SK-N-MC (cell line): ENCODE measurements around the gene EXOSC2.

ENCODE experiments used
- DNase-seq: peaks from one replicate; pipeline ENCODE4 v3.0.0-alpha.2; 2011; ENCODE audit warnings: low read depth, low spot score
- H3K27ac ChIP-seq: fragments of 200-600 bp; sonication (generic); 2 replicates; pipeline ENCODE4 v1.5.1; 2016; ENCODE audit warnings: mixed run types
- H3K36me3 ChIP-seq: fragments of 200-600 bp; sonication (generic); 2 replicates; pipeline ENCODE4 v1.6.1; 2017; ENCODE audit warnings: antibody characterized with exemption, low read length, mixed read lengths; ENCODE audit not compliant: insufficient read depth
- H3K4me3 ChIP-seq: fragments of 200-600 bp; sonication (generic); 2 replicates; pipeline ENCODE4 v1.5.1; 2016
- H3K9ac ChIP-seq: fragments of 200-600 bp; sonication (generic); 2 replicates; pipeline ENCODE4 v1.8.0; 2017; ENCODE audit warnings: mixed run types, mixed read lengths; ENCODE audit not compliant: insufficient read length
- H3K9me3 ChIP-seq: fragments of 200-600 bp; sonication (generic); 2 replicates; pipeline ENCODE4 v1.6.1; 2017; ENCODE audit warnings: low read depth, mild to moderate bottlenecking, antibody characterized with exemption, low read length, moderate library complexity, mixed read lengths
- EZH2 ChIP-seq: fragments of 200-600 bp; sonication (generic); IDR thresholded peaks from one replicate; pipeline ENCODE4 v1.6.1; 2017; ENCODE audit warnings: antibody characterized with exemption
- FOXP2 ChIP-seq: optimal IDR thresholded peaks from 2 replicates; pipeline ENCODE3; 2011; ENCODE audit warnings: mild to moderate bottlenecking, moderate library complexity; ENCODE audit not compliant: insufficient read depth; ENCODE audit errors: extremely low read length, control extremely low read depth
- POLR2AphosphoS5 ChIP-seq: IDR thresholded peaks from 2 replicates; pipeline ENCODE4 v1.6.1; 2012; ENCODE audit warnings: mild to moderate bottlenecking, low read depth, low read length, borderline replicate concordance

EXOSC2 gene

GRCh38 chr9:130712564-130713285 lies 19.1 kb downstream of the EXOSC2 start:
- DNase-seq = peak; percentile 84
- peak; percentile 68 for TF ChIP-seq POLR2AphosphoS5
- no peak for TF ChIP-seq EZH2
- no peak for TF ChIP-seq FOXP2
- Histone ChIP-seq H3K9me3 (no peaks in the 10 kb centered on the region), H3K9ac (peak overlapping the region; percentile 93), H3K27ac (peak overlapping the region; percentile 97), H3K36me3 (no peaks in the 10 kb centered on the region), H3K4me3 (peak overlapping the region; percentile 94)

- peak overlapping the region; percentile 94 for H3K4me3 ChIP-seq
- H3K36me3 ChIP-seq = no peaks in the 10 kb centered on the region
- H3K27ac ChIP-seq = peak overlapping the region; percentile 97
- H3K9ac ChIP-seq = peak overlapping the region; percentile 93
- H3K9me3 ChIP-seq = no peaks in the 10 kb centered on the region
- TF ChIP-seq FOXP2 = no peak
- no peak for TF ChIP-seq EZH2
- TF ChIP-seq POLR2AphosphoS5 = no peak
- no peak for DNase-seq
These were observed 19.8 kb downstream of the EXOSC2 start for GRCh38 chr9:130713286-130713960.

- no peaks in the 10 kb centered on the region for H3K36me3 ChIP-seq
- H3K9me3 ChIP-seq = no peaks in the 10 kb centered on the region
- no peak for DNase-seq
- H3K4me3 ChIP-seq = peak overlapping the region; percentile 94
- TF ChIP-seq POLR2AphosphoS5 (no peak), FOXP2 (no peak), EZH2 (no peak)
- H3K9ac ChIP-seq = peak overlapping the region; percentile 93
- H3K27ac ChIP-seq = no peak overlapping the region
These were observed 21.1 kb downstream of the EXOSC2 start for GRCh38 chr9:130714586-130715110.

GRCh38 chr9:130715270-130715669 lies 21.7 kb downstream of the EXOSC2 start:
- H3K9ac ChIP-seq = peak overlapping the region; percentile 93
- no peak overlapping the region for H3K27ac ChIP-seq
- peak overlapping the region; percentile 94 for H3K4me3 ChIP-seq
- no peaks in the 10 kb centered on the region for H3K36me3 ChIP-seq
- no peaks in the 10 kb centered on the region for H3K9me3 ChIP-seq
- TF ChIP-seq POLR2AphosphoS5 (no peak), FOXP2 (no peak), EZH2 (no peak)
- DNase-seq = no peak

- Histone ChIP-seq H3K27ac (no peak overlapping the region), H3K36me3 (no peaks in the 10 kb centered on the region), H3K9me3 (no peaks in the 10 kb centered on the region), H3K9ac (no peak overlapping the region), H3K4me3 (no peak overlapping the region)
- TF ChIP-seq POLR2AphosphoS5 (no peak), EZH2 (no peak), FOXP2 (no peak)
- DNase-seq = no peak
These were observed 25.0 kb downstream of the EXOSC2 start for GRCh38 chr9:130718562-130718961.

- no peak for TF ChIP-seq POLR2AphosphoS5
- no peak for TF ChIP-seq FOXP2
- TF ChIP-seq EZH2 = no peak
- H3K27ac ChIP-seq = no peak overlapping the region
- no peaks in the 10 kb centered on the region for H3K36me3 ChIP-seq
- H3K9ac ChIP-seq = no peak overlapping the region
- H3K4me3 ChIP-seq = no peak overlapping the region
- H3K9me3 ChIP-seq = no peaks in the 10 kb centered on the region
- no peak for DNase-seq
These were observed 27.2 kb downstream of the EXOSC2 start for GRCh38 chr9:130720762-130721161.

- Histone ChIP-seq H3K36me3 (no peaks in the 10 kb centered on the region), H3K27ac (no peak overlapping the region), H3K9ac (no peak overlapping the region), H3K4me3 (no peak overlapping the region), H3K9me3 (no peaks in the 10 kb centered on the region)
- TF ChIP-seq EZH2 (no peak), POLR2AphosphoS5 (no peak), FOXP2 (no peak)
- no peak for DNase-seq
These were observed 35.1 kb downstream of the EXOSC2 start for GRCh38 chr9:130728721-130729120.

GRCh38 chr9:130729145-130729544 lies 35.6 kb downstream of the EXOSC2 start:
- H3K27ac ChIP-seq = no peak overlapping the region
- no peak for TF ChIP-seq POLR2AphosphoS5
- TF ChIP-seq FOXP2 = no peak
- TF ChIP-seq EZH2 = no peak

GRCh38 chr9:130731355-130731754 lies 37.8 kb downstream of the EXOSC2 start:
- H3K36me3 ChIP-seq = no peaks in the 10 kb centered on the region
- no peaks in the 10 kb centered on the region for H3K9me3 ChIP-seq
- H3K9ac ChIP-seq = no peak overlapping the region
- no peak overlapping the region for H3K4me3 ChIP-seq
- H3K27ac ChIP-seq = peak overlapping the region; percentile 44; the same call in 1 of the 2 replicates
- DNase-seq = no peak
- no peak for TF ChIP-seq EZH2
- TF ChIP-seq POLR2AphosphoS5 = no peak
- no peak for TF ChIP-seq FOXP2

More at GRCh38 chr9:130729145-130729544, 35.6 kb downstream of the EXOSC2 start:
- H3K9ac ChIP-seq = no peak overlapping the region
- DNase-seq = no peak
- no peaks in the 10 kb centered on the region for H3K36me3 ChIP-seq
- H3K4me3 ChIP-seq = no peak overlapping the region
- no peaks in the 10 kb centered on the region for H3K9me3 ChIP-seq
